IMR-90 (cell line): ENCODE data around the gene C13orf42. TPM values are rescaled to one million over a fixed set of nuclear protein-coding genes. Genes with fewer than 3 reads are reported as not detected.
"Not testable (repeated sequence)": the region's sequence is repeated elsewhere in the genome, so short reads cannot be mapped to it uniquely, and the experiment has no call there.

Experiments
- ATAC-seq: fragments of 200-7000 bp; cut with Tn5 transposase; 2 replicates; pipeline ENCODE4 v1.9.1; 2020; ENCODE audit warnings: low read depth, mild to moderate bottlenecking, moderate library complexity
- BruUV-seq: library from RNA; stranded (reverse); fragments of 400-500 nt; replicated peaks from 2 replicates; lab custom pipeline; 2021; lab: Mats Ljungman, UMichigan
- CTCF ChIA-PET: fragments of 300-600 bp; formaldehyde crosslinking; extraction: SDS; loops from one replicate; lab custom pipeline; 2021; ENCODE audit warnings: antibody characterized with exemption; lab: Yijun Ruan, JAX
- POLR2A ChIA-PET: fragments of 300-600 bp; sonication (Branson Sonifier 250); formaldehyde crosslinking; loops from one replicate; lab custom pipeline; 2022; ENCODE audit warnings: antibody characterized with exemption; ENCODE audit not compliant: unreplicated experiment; lab: Charles Lee
- DNase-seq: peaks from one replicate; pipeline ENCODE4 v3.0.0; 2013
- H2AFZ ChIP-seq: replicated peaks from 2 replicates; pipeline ENCODE3; 2013; ENCODE audit warnings: low read length, mild to moderate bottlenecking; ENCODE audit not compliant: poor library complexity
- H2AK5ac ChIP-seq: 2 replicates; pipeline ENCODE4 v1.6.1; 2013; ENCODE audit warnings: low read depth, low read length, inconsistent platforms
- H2AK9ac ChIP-seq: replicated peaks from 2 replicates; pipeline ENCODE3; 2013; ENCODE audit warnings: mild to moderate bottlenecking, low read depth, low read length, moderate library complexity; ENCODE audit not compliant: poor library complexity
- H2BK120ac ChIP-seq: 2 replicates; pipeline ENCODE4 v1.6.1; 2013; ENCODE audit warnings: low read depth, low read length, inconsistent platforms
- H2BK15ac ChIP-seq: 3 replicates; pipeline ENCODE4 v1.6.1; 2013; ENCODE audit warnings: low read depth, low read length, inconsistent platforms
- H2BK20ac ChIP-seq: 2 replicates; pipeline ENCODE4 v1.6.1; 2013; ENCODE audit warnings: low read depth, mild to moderate bottlenecking, inconsistent platforms, low read length, moderate library complexity
- H2BK5ac ChIP-seq: 2 replicates; pipeline ENCODE4 v1.6.1; 2013; ENCODE audit warnings: mild to moderate bottlenecking, low read depth, low read length, inconsistent platforms; ENCODE audit not compliant: poor library complexity, severe bottlenecking
- H3K14ac ChIP-seq: replicated peaks from 2 replicates; pipeline ENCODE4 v1.6.1; 2013; ENCODE audit warnings: low read depth, low read length, inconsistent platforms
- H3K18ac ChIP-seq: 2 replicates; pipeline ENCODE4 v1.6.1; 2013; ENCODE audit warnings: low read depth, low read length, control low read depth
- H3K23ac ChIP-seq: 2 replicates; pipeline ENCODE4 v1.6.1; 2013; ENCODE audit warnings: low read depth, low read length, inconsistent platforms
- H3K27ac ChIP-seq: 2 replicates; pipeline ENCODE4 v1.5.1; 2013; ENCODE audit warnings: mild to moderate bottlenecking, control low read depth, low read length; ENCODE audit not compliant: insufficient read depth
- H3K27me3 ChIP-seq: 2 replicates; pipeline ENCODE4 v1.6.1; 2013; ENCODE audit warnings: low read length; ENCODE audit not compliant: control insufficient read depth, insufficient read depth
- H3K36me3 ChIP-seq: 2 replicates; pipeline ENCODE4 v1.6.1; 2013; ENCODE audit warnings: low read length, mixed read lengths; ENCODE audit not compliant: control insufficient read depth, insufficient read depth
- H3K4ac ChIP-seq: 2 replicates; pipeline ENCODE4 v1.6.1; 2013; ENCODE audit warnings: low read depth, low read length, inconsistent platforms
- H3K4me1 ChIP-seq: 2 replicates; pipeline ENCODE4 v1.6.1; 2013; ENCODE audit warnings: low read length, mixed read lengths; ENCODE audit not compliant: control insufficient read depth, insufficient read depth
- H3K4me2 ChIP-seq: 2 replicates; pipeline ENCODE4 v1.6.1; 2013; ENCODE audit warnings: low read depth, mild to moderate bottlenecking, control low read depth, low read length, moderate library complexity
- H3K4me3 ChIP-seq: 2 replicates; pipeline ENCODE4 v1.5.1; 2013; ENCODE audit warnings: low read depth, mild to moderate bottlenecking, control low read depth, low read length, moderate library complexity; ENCODE audit not compliant: insufficient read depth
- H3K56ac ChIP-seq: 2 replicates; pipeline ENCODE4 v1.6.1; 2013; ENCODE audit warnings: low read length, inconsistent platforms; ENCODE audit not compliant: insufficient read depth; ENCODE audit errors: extremely low read depth
- H3K79me1 ChIP-seq, 2 experiments: 2 replicates each; pipeline ENCODE4 v1.6.1; 2013; ENCODE audit warnings: low read length in 2 of 2, inconsistent platforms in 1 of 2, low read depth in 1 of 2
- H3K9ac ChIP-seq: 2 replicates; pipeline ENCODE4 v1.6.1; 2013; ENCODE audit warnings: low read depth, low read length, control low read depth
- H3K9me1 ChIP-seq: 2 replicates; pipeline ENCODE4 v1.6.1; 2013; ENCODE audit warnings: low read length, inconsistent platforms; ENCODE audit not compliant: insufficient read depth
- H3K9me3 ChIP-seq: 2 replicates; pipeline ENCODE4 v1.6.1; 2013; ENCODE audit warnings: low read length; ENCODE audit not compliant: control insufficient read depth, insufficient read depth
- H4K20me1 ChIP-seq: 2 replicates; pipeline ENCODE4 v1.6.1; 2013; ENCODE audit warnings: low read length, inconsistent platforms; ENCODE audit not compliant: insufficient read depth
- H4K5ac ChIP-seq: 2 replicates; pipeline ENCODE4 v1.6.1; 2013; ENCODE audit warnings: mild to moderate bottlenecking, low read depth, low read length, control low read depth
- H4K8ac ChIP-seq, 2 experiments: 2 replicates each; pipeline ENCODE4 v1.6.1; 2013; ENCODE audit warnings: low read depth in 2 of 2, low read length in 2 of 2, control low read depth in 1 of 2, inconsistent platforms in 1 of 2
- H4K91ac ChIP-seq: 2 replicates; pipeline ENCODE4 v1.6.1; 2013; ENCODE audit warnings: low read depth, low read length, inconsistent platforms; ENCODE audit not compliant: insufficient read depth
- WGBS, 2 experiments: methylation state at CpG; one replicate each; pipeline versions ENCODE4 v1.1.5 to v1.1.7; 2013; ENCODE audit warnings: missing lambda C conversion rate in 2 of 2; ENCODE audit not compliant: insufficient read length in 1 of 2; ENCODE audit errors: extremely low coverage in 2 of 2; 5-methylcytosine and 5-hydroxymethylcytosine counted together
- dilution Hi-C: fragments of 300-500 bp; cut with HindIII; formaldehyde crosslinking; loops from one replicate; pipeline ENCODE4 v1.14.3; 2018; ENCODE audit warnings: low sequenced_read_pairs; ENCODE audit not compliant: unreplicated experiment
- in situ Hi-C: fragments of 300-500 bp; cut with MboI; formaldehyde crosslinking; loops from 3 replicates; pipeline ENCODE4 v1.14.3; 2019; ENCODE audit warnings: low sequenced_read_pairs, inconsistent platforms, mixed read lengths
- intact Hi-C: fragments of 100-400 bp; cut with micrococcal nuclease; formaldehyde crosslinking; loops from 2 replicates; pipeline ENCODE4 v1.10.0; 2022
- polyA plus RNA-seq, 3 experiments: library from polyadenylated mRNA; depleted of rRNA; stranded (reverse); fragments of >200 nt; gene quantifications; 2 replicates each; pipeline ENCODE4 v1.2.3, GENCODE V29; 2012; ENCODE audit warnings: low replicate concordance in 1 of 3
- total RNA-seq: library from RNA; depleted of rRNA; stranded (reverse); fragments of >200 nt; gene quantifications from 2 replicates; pipeline ENCODE4 v1.2.3, GENCODE V29; 2012

The C13orf42 gene
- total and polyA plus RNA-seq, 2 of the 4 experiments (the other 2 are of a cell fraction): not detected

- H2BK20ac ChIP-seq, H4K8ac ChIP-seq, H3K4ac ChIP-seq, H3K4me2 ChIP-seq, H3K23ac ChIP-seq, H2BK120ac ChIP-seq, H2AK9ac ChIP-seq, H2AFZ ChIP-seq, H3K9ac ChIP-seq, H3K56ac ChIP-seq, H3K4me1 ChIP-seq, H3K9me3 ChIP-seq, H2BK5ac ChIP-seq, POLR2A ChIA-PET, BruUV-seq, intact Hi-C loops, H4K20me1 ChIP-seq, H3K79me1 ChIP-seq, H4K5ac ChIP-seq, H3K9me1 ChIP-seq, DNase-seq, dilution Hi-C loops, H3K36me3 ChIP-seq, in situ Hi-C loops, H3K18ac ChIP-seq, H3K4me3 ChIP-seq, H4K91ac ChIP-seq, CTCF ChIA-PET, H2AK5ac ChIP-seq, ATAC-seq, H2BK15ac ChIP-seq, H3K14ac ChIP-seq, H3K27ac ChIP-seq: not testable (repeated sequence)
- peaks cover 11% of the 10 kb centered on the region for H3K27me3 ChIP-seq
- no CpG with 5 or more reads among the region's 23 CpGs for WGBS, 2 experiments
Measured at GRCh38 chr13:51080478-51081065, 30.5 kb downstream of the C13orf42 start.
